HCT116 (cell line): Measurements from ENCODE around the gene EEF1G. TPM values are rescaled to one million over a fixed set of nuclear protein-coding genes. Genes with fewer than 3 reads are reported as not detected.
A peak's percentile ranks its signal among the peaks of the same experiment; 100 is the strongest.

ENCODE experiments used
- ATAC-seq: fragments of 200-7000 bp; cut with Tn5 transposase; 2 replicates; pipeline ENCODE4 v1.9.1; 2020; ENCODE audit warnings: mild to moderate bottlenecking, moderate library complexity
- BruUV-seq: library from RNA; stranded (reverse); fragments of 400-500 nt; replicated peaks from 2 replicates; lab custom pipeline; 2021; lab: Mats Ljungman, UMichigan
- CTCF ChIA-PET: fragments of 300-600 bp; sonication (Branson Sonifier 250); formaldehyde crosslinking; loops from one replicate; lab custom pipeline; 2021; ENCODE audit warnings: antibody characterized with exemption; lab: Charles Lee
- POLR2A ChIA-PET: fragments of 300-600, 350-600 bp; sonication (Branson Sonifier 250); formaldehyde crosslinking; loops from one replicate; lab custom pipeline; 2021; ENCODE audit warnings: antibody characterized with exemption; lab: Charles Lee
- RAD21 ChIA-PET, 2 experiments: fragments of 300-600 bp; sonication (Branson Sonifier 250); formaldehyde crosslinking; loops; one replicate each; lab custom pipeline; 2023; ENCODE audit warnings: low total read pairs in 2 of 2; ENCODE audit not compliant: uncharacterized antibody in 2 of 2, unreplicated experiment in 2 of 2, low non-redundant PET in 1 of 2; lab: Charles Lee
- DNase-seq: peaks from one replicate; pipeline ENCODE4 v3.0.0-alpha.2; 2010; ENCODE audit warnings: low read depth, low spot score
- H2AFZ ChIP-seq: fragments of 200-600 bp; shearing (Covaris generic), sonication (generic); 2 replicates; pipeline ENCODE4 v1.6.1; 2017; ENCODE audit warnings: low read depth, mixed run types, mixed read lengths, antibody characterized with exemption, low read length; ENCODE audit not compliant: poor library complexity, severe bottlenecking
- H3K27ac ChIP-seq: 2 replicates; pipeline ENCODE4 v1.5.1; 2012; ENCODE audit warnings: low read depth, low read length
- H3K27me3 ChIP-seq: fragments of 200-600 bp; sonication (generic); 2 replicates; pipeline ENCODE4 v1.6.1; 2016; ENCODE audit warnings: mixed run types, low read length, mixed read lengths; ENCODE audit not compliant: insufficient read depth
- H3K36me3 ChIP-seq, 2 experiments: fragments of 200-500 bp in 1 of 2; fragments of 200-600 bp in 1 of 2; sonication (Bioruptor generic) in 1 of 2; sonication (generic) in 1 of 2; 2 replicates each; pipeline versions ENCODE4 v1.5.1 to v1.6.1; 2014 to 2016; ENCODE audit warnings: low read length in 2 of 2, inconsistent platforms in 1 of 2, mixed read lengths in 1 of 2, mixed run types in 1 of 2; ENCODE audit not compliant: insufficient read depth in 2 of 2, control insufficient read depth in 1 of 2
- H3K4me1 ChIP-seq, 2 experiments: fragments of 200-600 bp in 1 of 2; sonication (generic) in 1 of 2; 2 replicates each; pipeline versions ENCODE4 v1.5.1 to v1.6.1; 2012 to 2017; ENCODE audit warnings: low read length in 2 of 2, inconsistent platforms in 1 of 2, mild to moderate bottlenecking in 1 of 2, mixed read lengths in 1 of 2, mixed run types in 1 of 2, moderate library complexity in 1 of 2; ENCODE audit not compliant: insufficient read depth in 2 of 2, control insufficient read depth in 1 of 2
- H3K4me2 ChIP-seq: fragments of 200-600 bp; sonication (generic); 2 replicates; pipeline ENCODE4 v1.6.1; 2017; ENCODE audit warnings: mixed run types, low read length, mixed read lengths
- H3K4me3 ChIP-seq, 2 experiments: fragments of 200-600 bp in 1 of 2; sonication (generic) in 1 of 2; replicated peaks in 1 of 2; 2 replicates each; pipeline ENCODE4 v1.5.1; 2011 to 2016; ENCODE audit warnings: low read length in 2 of 2, control low read depth in 1 of 2, low read depth in 1 of 2, mild to moderate bottlenecking in 1 of 2, mixed read lengths in 1 of 2, mixed run types in 1 of 2
- H3K79me2 ChIP-seq: fragments of 200-600 bp; sonication (generic); 2 replicates; pipeline ENCODE4 v1.6.1; 2017; ENCODE audit warnings: mild to moderate bottlenecking, mixed run types, low read length, moderate library complexity, mixed read lengths; ENCODE audit not compliant: insufficient read depth
- H3K9ac ChIP-seq: fragments of 200-600 bp; sonication (generic); 2 replicates; pipeline ENCODE4 v1.6.1; 2016; ENCODE audit warnings: low read length, mixed read lengths
- H3K9me2 ChIP-seq: fragments of 200-600 bp; sonication (generic), shearing (Covaris generic); 2 replicates; pipeline ENCODE4 v1.6.1; 2017; ENCODE audit warnings: mixed run types, mild to moderate bottlenecking, moderate library complexity; ENCODE audit not compliant: insufficient read depth
- H3K9me3 ChIP-seq, 2 experiments: fragments of 200-500 bp in 1 of 2; fragments of 200-600 bp in 1 of 2; sonication (Bioruptor generic) in 1 of 2; sonication (generic) in 1 of 2; 2 replicates each; pipeline ENCODE4 v1.6.1; 2014 to 2017; ENCODE audit warnings: low read length in 2 of 2, mixed read lengths in 2 of 2, inconsistent platforms in 1 of 2, low read depth in 1 of 2, mild to moderate bottlenecking in 1 of 2, mixed run types in 1 of 2, moderate library complexity in 1 of 2; ENCODE audit not compliant: control insufficient read depth in 1 of 2, insufficient read depth in 1 of 2
- H4K20me1 ChIP-seq: fragments of 200-600 bp; sonication (generic), shearing (Covaris generic); 2 replicates; pipeline ENCODE4 v1.6.1; 2017; ENCODE audit warnings: mixed run types, mild to moderate bottlenecking, moderate library complexity; ENCODE audit not compliant: insufficient read depth
- CBX3 ChIP-seq: IDR thresholded peaks from 2 replicates; pipeline ENCODE4 v1.6.1; 2012; ENCODE audit warnings: low read depth
- ELF1 ChIP-seq: IDR thresholded peaks from 2 replicates; pipeline ENCODE4 v1.6.1; 2012; ENCODE audit warnings: low read depth, borderline replicate concordance
- EZH2 ChIP-seq: fragments of 200-600 bp; sonication (generic); IDR thresholded peaks from 2 replicates; pipeline ENCODE4 v1.6.1; 2017; ENCODE audit warnings: antibody characterized with exemption, mixed run types
- EZH2phosphoT487 ChIP-seq: fragments of 200-600 bp; IDR thresholded peaks from 2 replicates; pipeline ENCODE4 v1.6.1; 2018; ENCODE audit warnings: antibody characterized with exemption, borderline replicate concordance
- FOSL1 ChIP-seq: IDR thresholded peaks from 2 replicates; pipeline ENCODE4 v1.6.1; 2012; ENCODE audit warnings: low read depth
- JUND ChIP-seq: IDR thresholded peaks from 2 replicates; pipeline ENCODE4 v1.6.1; 2012
- POLR2AphosphoS5 ChIP-seq: IDR thresholded peaks from 2 replicates; pipeline ENCODE4 v1.6.1; 2011; ENCODE audit warnings: mild to moderate bottlenecking, low read depth, low read length, moderate library complexity
- RAD21 ChIP-seq: IDR thresholded peaks from 2 replicates; pipeline ENCODE4 v1.6.1; 2012; ENCODE audit warnings: low read depth, mild to moderate bottlenecking
- SRF ChIP-seq: IDR thresholded peaks from 2 replicates; pipeline ENCODE4 v1.6.1; 2012; ENCODE audit warnings: low read depth
- YY1 ChIP-seq: IDR thresholded peaks from 2 replicates; pipeline ENCODE4 v1.6.1; 2011; ENCODE audit warnings: low read length, low read depth, moderate library complexity, mild to moderate bottlenecking; ENCODE audit not compliant: insufficient replicate concordance; ENCODE audit errors: extremely low read depth
- ZNF274 ChIP-seq: fragments of 200-500 bp; sonication (Bioruptor generic); IDR thresholded peaks from 2 replicates; pipeline ENCODE4 v1.6.1; 2014; ENCODE audit warnings: mild to moderate bottlenecking, low read depth, low read length, inconsistent platforms
- intact Hi-C: fragments of 100-400 bp; cut with micrococcal nuclease; formaldehyde crosslinking; loops from 2 replicates; pipeline ENCODE4 v1.10.0; 2022
- total RNA-seq: library from RNA; stranded (reverse); gene quantifications from one replicate; pipeline ENCODE4 v1.2.1, GENCODE V29; 2021; ENCODE audit not compliant: unreplicated experiment
- TF ChIP-seq, protein P1 (sequence below): IDR thresholded peaks from 2 replicates; pipeline ENCODE4 v1.6.1; 2012; ENCODE audit warnings: low read depth
- TF ChIP-seq, protein P2 (sequence below), 3 experiments: fragments of 200-600 bp in 1 of 3; sonication (generic) in 1 of 3; IDR thresholded peaks in 2 of 3; conservative IDR thresholded peaks in 1 of 3; 2 replicates each; pipeline ENCODE4 v1.5.1; 2012 to 2017; ENCODE audit warnings: low read depth in 2 of 3, low read length in 2 of 3, antibody characterized with exemption in 1 of 3, borderline replicate concordance in 1 of 3, control low read depth in 1 of 3, mild to moderate bottlenecking in 1 of 3, mixed read lengths in 1 of 3, mixed run types in 1 of 3, moderate library complexity in 1 of 3; ENCODE audit not compliant: insufficient read depth in 1 of 3
- TF ChIP-seq, protein P3 (sequence below): IDR thresholded peaks from 2 replicates; pipeline ENCODE4 v1.6.1; 2012

EEF1G gene
- total RNA-seq, 1 experiment from 2014 or later = 1,901 TPM

- ChIA-PET RAD21 (interaction anchor here in 1 of 2 experiments (1.5 kb wide), 1 partner anchor 8 kb away, joined by 4 read pairs; no protein-coding TSS in a partner anchor), CTCF (interaction anchor here (1.7 kb wide), 1 partner anchor 9 kb away, joined by 6 read pairs; the partner anchor contains the start of gene TUT1), POLR2A (interaction anchor here (1.1 to 4.5 kb wide), 5 partner anchors 9 to 241 kb away, joined by 3 to 40 read pairs (median 9); partner anchors contain the start of genes C11orf98, CSKMT and TUT1)
- Histone ChIP-seq H3K9ac (peak overlapping the region; percentile 99), H2AFZ (no peak overlapping the region), H4K20me1 (no peaks in the 10 kb centered on the region), H3K9me2 (no peaks in the 10 kb centered on the region), H3K36me3 (peaks cover 27 to 31% of the 10 kb centered on the region in 2 experiments; a peak in 3 of 4 replicates), H3K4me3 (peak overlapping the region; percentile 92 to 94), H3K4me2 (peak overlapping the region; percentile 88), H3K4me1 (peaks cover 13 to 44% of the 10 kb centered on the region in 2 experiments), H3K79me2 (peaks cover 57% of the 10 kb centered on the region), H3K9me3 (no peaks in the 10 kb centered on the region), H3K27ac (peak overlapping the region; percentile 99), H3K27me3 (no peaks in the 10 kb centered on the region)
- TF ChIP-seq ZNF274 = no peak
- TF ChIP-seq FOSL1 = no peak
- TF ChIP-seq POLR2AphosphoS5 = no peak
- no peak for TF ChIP-seq YY1
- TF ChIP-seq EZH2 = no peak
- TF ChIP-seq RAD21 = no peak
- TF ChIP-seq EZH2phosphoT487 = no peak
- no peak for TF ChIP-seq JUND
- TF ChIP-seq, protein P1, sequence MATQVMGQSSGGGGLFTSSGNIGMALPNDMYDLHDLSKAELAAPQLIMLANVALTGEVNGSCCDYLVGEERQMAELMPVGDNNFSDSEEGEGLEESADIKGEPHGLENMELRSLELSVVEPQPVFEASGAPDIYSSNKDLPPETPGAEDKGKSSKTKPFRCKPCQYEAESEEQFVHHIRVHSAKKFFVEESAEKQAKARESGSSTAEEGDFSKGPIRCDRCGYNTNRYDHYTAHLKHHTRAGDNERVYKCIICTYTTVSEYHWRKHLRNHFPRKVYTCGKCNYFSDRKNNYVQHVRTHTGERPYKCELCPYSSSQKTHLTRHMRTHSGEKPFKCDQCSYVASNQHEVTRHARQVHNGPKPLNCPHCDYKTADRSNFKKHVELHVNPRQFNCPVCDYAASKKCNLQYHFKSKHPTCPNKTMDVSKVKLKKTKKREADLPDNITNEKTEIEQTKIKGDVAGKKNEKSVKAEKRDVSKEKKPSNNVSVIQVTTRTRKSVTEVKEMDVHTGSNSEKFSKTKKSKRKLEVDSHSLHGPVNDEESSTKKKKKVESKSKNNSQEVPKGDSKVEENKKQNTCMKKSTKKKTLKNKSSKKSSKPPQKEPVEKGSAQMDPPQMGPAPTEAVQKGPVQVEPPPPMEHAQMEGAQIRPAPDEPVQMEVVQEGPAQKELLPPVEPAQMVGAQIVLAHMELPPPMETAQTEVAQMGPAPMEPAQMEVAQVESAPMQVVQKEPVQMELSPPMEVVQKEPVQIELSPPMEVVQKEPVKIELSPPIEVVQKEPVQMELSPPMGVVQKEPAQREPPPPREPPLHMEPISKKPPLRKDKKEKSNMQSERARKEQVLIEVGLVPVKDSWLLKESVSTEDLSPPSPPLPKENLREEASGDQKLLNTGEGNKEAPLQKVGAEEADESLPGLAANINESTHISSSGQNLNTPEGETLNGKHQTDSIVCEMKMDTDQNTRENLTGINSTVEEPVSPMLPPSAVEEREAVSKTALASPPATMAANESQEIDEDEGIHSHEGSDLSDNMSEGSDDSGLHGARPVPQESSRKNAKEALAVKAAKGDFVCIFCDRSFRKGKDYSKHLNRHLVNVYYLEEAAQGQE = no peak
- no peak for TF ChIP-seq SRF
- TF ChIP-seq CBX3 = no peak
- TF ChIP-seq, protein P2, sequence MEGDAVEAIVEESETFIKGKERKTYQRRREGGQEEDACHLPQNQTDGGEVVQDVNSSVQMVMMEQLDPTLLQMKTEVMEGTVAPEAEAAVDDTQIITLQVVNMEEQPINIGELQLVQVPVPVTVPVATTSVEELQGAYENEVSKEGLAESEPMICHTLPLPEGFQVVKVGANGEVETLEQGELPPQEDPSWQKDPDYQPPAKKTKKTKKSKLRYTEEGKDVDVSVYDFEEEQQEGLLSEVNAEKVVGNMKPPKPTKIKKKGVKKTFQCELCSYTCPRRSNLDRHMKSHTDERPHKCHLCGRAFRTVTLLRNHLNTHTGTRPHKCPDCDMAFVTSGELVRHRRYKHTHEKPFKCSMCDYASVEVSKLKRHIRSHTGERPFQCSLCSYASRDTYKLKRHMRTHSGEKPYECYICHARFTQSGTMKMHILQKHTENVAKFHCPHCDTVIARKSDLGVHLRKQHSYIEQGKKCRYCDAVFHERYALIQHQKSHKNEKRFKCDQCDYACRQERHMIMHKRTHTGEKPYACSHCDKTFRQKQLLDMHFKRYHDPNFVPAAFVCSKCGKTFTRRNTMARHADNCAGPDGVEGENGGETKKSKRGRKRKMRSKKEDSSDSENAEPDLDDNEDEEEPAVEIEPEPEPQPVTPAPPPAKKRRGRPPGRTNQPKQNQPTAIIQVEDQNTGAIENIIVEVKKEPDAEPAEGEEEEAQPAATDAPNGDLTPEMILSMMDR (IDR thresholded peaks at IDR 0.05 in 2 of 3, conservative IDR thresholded peaks at IDR 0.05 in 1 of 3; ENCODE audit: borderline replicate concordance in 1 of 3, insufficient read depth in 1 of 3, low read depth in 2 of 3, low read length in 2 of 3) = no peak
- TF ChIP-seq, protein P3, sequence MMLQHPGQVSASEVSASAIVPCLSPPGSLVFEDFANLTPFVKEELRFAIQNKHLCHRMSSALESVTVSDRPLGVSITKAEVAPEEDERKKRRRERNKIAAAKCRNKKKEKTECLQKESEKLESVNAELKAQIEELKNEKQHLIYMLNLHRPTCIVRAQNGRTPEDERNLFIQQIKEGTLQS = no peak
- no peak for TF ChIP-seq ELF1
- intact Hi-C loops = loop anchor here (1.0 kb wide), 1 partner anchor 9 kb away; the partner anchor contains the start of gene TUT1
- no TSS peak for BruUV-seq
- ATAC-seq (no peak), DNase-seq (no peak)
Observed at GRCh38 chr11:62600367-62601121, 26.9 kb upstream of the EEF1G start.
